Embryonic facial prominence (tissue), 1 donor: ENCODE measurements around the gene DGKQ.
"Not testable (repeated sequence)": the region's sequence is repeated elsewhere in the genome, so short reads cannot be mapped to it uniquely, and the experiment has no call there.

Experiments
- DNase-seq: peaks from one replicate; pipeline ENCODE4 v3.0.0-alpha.2; 2016; ENCODE audit errors: extremely low spot score

DGKQ gene

DNA sequence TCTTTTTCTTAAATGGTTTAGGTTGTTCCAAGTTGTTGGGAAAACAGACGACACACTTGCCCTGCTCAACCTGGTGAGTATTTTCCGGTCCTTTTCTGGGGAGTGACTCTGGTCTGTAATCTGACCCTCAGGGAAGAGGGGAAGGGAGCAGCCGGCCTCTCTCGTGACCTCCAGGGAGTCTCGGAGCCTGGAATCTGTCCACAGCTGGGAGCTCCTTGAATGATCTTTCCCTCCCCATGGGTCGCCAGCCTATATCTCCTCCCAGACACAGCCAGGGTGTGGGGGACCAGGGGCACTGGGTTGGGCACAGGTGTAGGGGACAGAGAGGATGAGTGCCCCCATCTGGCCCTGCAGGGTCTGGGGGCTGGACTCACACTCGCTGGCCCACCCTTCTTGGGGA is 22.2 kb downstream of the DGKQ start:
- no peak for DNase-seq

DNA sequence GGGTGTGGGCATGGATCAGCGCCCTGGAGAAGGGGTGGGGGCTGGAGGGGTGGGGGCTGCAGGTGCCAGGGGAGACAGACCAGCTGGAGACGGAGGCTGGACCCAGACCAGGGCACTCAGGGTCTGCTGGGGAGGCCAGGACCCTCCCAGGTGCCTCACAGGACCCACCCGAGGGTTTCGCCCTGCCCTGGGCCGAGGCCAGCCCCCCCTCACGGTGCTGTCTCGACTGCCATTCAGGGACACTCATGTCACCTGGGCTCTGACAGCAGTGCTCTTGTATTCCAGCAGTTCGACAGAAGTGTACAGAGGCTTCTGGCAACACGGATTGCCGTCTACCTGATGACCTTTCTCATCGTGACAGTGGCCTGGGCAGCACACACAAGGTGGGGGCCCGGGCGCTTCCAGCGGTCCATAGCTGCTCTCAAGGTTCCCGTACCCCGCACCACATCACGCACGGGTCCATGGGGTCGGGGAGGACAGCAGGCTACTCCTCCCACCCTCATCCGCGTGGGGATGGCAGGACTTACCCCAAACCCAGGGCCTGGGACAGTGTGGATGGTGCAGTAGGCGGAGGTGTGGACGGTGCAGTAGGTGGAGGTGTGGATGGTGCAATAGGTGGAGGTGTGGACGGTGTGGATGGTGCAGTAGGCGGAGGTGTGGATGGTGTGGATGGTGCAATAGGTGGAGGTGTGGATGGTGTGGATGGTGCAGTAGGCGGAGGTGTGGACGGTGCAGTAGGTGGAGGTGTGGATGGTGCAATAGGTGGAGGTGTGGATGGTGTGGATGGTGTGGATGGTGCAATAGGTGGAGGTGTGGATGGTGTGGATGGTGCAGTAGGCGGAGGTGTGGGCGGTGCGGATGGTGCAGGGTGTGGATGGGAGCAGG is 23.0 kb downstream of the DGKQ start:
- DNase-seq, result no peak

DNA sequence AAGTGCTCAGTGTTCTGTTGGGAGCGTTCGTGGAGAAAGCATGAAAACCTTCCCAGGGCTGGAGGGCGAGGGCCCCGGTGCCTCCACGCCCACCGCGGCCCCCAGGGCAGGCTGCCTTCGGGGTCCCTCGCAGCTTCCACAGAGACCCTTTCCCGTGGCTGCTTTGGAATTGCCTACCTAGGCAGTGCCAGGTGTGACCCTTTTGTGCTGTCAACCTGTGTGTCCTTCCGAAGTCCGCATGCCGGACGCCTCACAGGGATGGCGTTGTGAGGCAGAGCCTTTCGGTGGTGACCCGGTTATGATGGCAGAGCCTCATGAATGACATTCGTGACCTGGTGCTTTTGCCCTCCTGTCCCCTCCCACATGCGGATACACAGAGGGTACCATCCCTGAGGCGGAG is 23.7 kb downstream of the DGKQ start:
- no peak for DNase-seq

DNA sequence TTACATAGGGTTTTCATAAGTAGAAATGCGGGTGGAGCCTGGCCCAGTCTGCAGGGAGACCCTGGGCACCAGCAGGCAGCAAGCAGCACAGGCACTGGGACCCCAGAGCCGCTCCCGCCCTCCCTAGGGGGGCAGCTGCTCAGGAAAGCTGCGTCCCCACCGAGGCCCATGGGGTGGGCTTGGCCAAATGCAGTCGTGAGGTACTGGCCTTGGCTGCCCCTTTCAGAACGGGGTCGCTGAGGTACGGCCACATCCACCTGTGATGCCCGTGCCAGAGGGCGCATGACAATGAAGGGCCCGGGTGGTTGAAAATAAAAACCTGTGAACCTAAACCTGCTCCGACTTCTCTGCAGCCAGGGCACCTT is 24.5 kb downstream of the DGKQ start:
- no peak for DNase-seq

DNA sequence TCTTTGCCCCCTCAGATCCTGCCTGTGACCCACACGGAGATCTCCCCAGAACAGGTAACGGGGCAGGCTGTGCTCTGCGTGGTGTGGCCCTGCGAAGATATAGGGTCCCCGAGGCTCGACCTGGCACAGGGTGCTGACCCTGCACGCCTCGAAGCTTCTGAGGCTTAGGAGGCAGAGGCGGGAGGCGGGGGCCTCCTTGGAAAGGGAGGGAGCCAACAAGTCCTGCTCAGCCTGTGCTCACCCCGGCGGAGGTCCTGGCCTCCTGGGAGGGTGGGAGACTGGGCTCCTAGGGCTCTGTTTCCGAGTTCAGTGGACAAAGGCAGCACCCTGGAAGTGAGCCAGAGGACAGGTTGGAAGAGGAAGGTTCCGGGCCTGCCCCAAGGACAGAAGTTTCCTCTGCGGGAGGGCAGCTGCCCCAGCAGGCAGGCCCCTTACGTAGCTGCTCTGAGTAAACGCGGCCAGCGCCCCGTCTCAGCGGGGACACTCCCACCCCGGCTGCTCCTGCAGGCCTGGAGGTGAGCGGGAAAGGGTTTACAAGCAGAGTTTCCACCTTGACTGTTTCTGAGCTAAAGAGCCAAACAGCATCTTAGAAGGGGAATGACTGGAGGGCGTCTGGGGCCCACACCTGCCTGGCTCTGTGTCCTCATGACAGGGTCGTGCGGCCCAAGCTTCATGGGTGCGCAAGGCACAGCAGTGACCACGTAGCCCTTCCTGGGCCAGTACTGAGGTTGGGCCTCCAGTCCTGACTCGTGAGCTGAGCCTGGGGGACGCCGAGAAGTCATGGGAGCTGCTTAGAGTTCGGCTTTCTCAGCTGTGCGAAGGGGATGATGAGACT is 25.1 kb downstream of the DGKQ start:
- DNase-seq, result no peak

DNA sequence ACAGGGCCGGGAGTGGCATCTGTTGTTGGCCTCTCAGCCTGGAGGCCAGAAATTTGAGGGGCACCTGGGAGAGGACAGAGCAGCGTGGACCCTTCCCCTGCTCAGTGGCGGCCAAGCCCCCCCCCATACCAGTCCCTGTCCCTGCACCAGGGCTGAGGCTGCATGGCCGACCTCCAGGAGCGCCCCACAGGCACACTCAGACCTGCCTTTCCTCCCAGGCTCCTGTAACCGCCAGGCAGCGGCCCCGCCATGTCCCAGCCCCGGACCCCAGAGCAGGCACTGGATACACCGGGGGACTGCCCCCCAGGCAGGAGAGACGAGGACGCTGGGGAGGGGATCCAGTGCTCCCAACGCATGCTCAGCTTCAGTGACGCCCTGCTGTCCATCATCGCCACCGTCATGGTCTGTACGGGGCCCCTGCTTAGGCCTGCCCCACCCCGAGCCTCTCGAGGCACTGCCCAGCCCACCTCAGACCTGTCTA is 25.8 kb downstream of the DGKQ start:
- no peak for DNase-seq

DNA sequence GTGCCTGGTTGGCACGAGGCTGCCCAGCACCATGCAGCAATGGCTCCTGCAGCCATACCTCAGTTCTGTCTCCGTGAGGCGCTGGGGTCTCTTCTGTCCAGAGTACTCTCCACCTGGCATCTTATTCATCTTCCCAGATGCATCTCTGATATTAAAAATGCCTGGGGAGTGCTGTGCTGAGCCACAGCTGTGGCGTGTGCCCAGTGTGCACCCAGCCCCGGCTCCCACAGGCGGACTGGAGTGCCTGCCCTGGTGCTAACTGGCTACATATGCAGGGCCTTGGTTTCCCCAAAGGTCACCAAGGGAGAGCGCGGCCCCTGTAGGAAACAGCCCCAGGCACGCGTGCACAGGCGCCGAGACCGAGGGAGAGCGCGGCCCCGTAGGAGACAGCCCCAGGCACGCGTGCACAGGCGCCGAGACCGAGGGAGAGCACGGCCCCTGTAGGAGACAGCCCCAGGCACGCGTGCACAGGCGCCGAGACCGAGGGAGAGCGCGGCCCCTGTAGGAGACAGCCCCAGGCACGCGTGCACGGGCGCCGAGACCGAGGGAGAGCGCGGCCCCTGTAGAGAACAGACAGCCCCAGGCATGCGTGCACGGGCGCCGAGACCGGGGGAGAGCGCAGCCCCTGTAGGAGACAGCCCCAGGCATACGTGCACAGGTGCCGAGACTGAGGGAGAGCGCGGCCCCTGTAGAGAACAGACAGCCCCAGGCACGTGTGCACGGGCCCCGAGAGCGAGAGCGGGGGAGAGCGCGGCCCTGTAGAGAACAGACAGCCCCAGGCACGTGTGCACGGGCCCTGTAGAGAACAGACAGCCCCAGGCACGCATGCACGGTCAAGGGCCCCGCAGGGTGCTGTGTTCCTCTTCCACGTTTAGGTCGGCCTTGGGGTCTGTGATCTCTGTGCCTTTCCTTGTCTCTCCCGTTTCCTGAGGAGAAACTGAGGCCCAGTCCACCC is 26.6 kb downstream of the DGKQ start:
- no peak for DNase-seq

DNA sequence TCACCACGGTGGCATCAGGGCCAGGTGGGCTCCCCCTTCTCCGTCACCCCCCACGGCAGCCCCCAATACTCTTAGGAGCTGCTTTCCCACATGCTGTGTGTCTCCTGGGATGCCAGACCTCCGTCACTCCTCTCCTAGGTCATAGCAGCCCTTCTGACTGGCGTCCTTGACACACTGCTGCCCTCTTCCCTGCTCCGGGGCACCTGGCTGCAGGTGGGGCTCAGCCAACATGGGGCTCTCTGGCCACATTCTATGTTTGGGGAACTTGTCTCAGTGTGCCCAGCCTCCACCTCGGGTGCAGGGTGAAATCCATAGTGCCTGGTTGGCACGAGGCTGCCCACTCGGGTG is 27.3 kb downstream of the DGKQ start:
- DNase-seq, result no peak

DNA sequence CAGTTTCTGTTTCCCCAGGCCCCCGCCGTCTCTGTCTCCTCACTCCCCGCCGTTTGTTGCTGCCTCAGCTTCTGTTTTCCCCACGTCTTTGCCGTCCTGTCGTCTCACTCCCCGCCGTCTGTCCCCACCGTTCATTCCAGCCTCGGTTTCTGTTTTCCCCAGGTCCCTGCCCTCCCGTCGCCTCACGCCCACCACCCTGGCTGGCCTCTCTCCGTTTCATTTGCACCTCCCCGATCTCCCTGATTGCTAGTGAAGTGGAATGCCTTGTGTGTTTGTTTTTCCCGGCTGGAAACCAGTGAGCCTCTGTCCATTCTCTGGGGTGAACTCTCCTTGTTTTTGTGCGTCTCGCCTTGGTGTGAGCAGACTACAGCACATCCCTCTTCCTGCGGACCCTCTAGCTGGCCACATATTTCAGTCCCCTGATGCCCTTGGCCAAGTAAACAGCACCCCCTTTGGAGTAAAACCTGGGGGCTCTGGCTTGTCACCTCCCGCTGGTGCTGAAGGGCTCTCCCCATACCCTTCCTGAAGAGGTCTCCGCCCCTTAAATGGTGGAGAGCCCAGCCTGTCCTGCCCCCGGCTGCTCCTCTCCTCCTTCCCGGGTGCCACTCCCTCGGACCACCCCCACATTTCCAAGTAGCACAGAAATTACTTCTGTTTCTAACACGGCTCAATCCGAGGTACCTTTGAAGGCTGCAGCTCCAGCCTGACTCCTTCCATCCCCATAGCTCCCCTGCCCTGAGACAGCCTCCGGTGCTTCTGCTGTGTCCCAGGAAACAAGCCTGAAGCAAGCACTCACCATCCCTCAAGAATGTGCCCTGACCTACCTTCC is 27.9 kb downstream of the DGKQ start:
- DNase-seq, result no peak

DNA sequence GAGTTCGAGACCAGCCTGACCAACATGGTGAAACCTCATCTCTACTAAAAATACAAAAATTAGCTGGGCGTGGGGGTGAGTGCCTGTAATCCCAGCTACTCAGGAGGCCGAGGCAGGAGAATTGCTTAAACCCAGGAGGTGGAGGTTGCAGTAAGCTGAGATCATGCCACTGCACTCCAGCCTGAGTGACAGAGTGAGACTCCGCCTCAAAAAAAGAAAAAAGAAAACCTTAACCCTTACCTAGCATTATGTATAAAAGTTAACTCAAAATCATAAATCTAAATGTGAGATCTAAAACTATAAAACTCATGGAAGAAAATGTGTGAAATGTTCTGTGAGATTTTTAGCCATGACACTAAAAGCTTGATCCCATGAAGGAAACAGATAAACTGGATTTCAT is 33.9 kb downstream of the DGKQ start:
- not testable (repeated sequence) for DNase-seq

DNA sequence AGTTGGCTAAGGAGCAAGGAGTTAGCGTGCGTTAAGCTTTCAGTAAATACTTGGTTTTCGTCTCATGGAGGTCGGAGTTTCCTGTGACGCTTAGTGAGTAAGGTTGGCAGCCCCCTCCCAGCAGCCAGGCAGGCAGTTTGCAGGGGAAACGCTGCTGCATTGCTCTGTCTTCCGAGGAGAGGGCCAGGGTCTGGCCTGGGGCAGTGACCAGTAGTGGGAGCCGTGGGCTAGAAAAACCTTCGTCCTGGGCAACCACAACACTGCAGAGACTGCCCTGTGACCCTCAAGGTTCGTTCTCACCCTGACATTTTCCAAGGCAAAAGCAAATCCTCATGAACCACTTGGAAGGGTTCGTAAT is 40.7 kb downstream of the DGKQ start:
- no peak for DNase-seq

DNA sequence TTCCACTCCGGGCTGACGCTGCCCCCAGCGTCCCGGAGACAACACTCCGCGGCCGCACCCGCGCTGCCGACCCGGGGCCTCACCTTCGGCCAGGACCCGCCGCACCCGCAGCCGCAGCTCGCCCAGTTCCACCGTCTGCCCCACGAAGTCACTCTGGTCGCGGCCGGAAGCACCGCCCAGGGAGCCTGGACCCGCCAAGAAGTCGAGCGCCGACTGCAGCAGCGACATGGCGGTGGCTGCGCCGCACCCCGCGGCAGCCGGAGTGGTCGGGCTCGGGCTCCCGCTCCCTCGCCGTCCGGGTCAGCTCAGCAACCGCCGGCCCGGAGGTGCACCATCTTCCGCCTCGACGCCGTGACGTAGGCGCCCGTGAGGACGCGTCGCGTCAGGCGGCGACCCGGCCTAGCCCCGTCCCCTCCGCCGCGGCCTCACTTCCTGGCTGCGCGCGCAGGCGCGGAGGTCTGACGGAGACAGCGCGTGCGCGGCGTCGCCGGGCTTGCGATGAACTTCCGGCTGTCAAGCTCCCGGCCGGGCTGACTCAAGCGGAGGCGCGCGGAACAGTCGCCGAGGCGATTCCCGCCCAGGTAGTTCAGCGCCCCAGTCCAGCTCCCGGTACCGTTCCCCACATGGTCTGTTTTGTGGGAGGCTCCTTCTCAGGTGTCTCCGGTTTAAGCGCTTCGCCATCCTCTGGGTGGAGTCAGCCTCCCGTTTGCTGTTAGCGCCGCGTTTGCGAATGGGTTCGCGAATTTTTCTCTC is 41.2 kb downstream of the DGKQ start, which contains the start of the genes GAK and TMEM175:
Gene GAK (minus strand): TSS at position 357 of the 753 bp plus-strand sequence. CDS start 129 bp downstream, at position 228.
Gene TMEM175 (plus strand): TSS at position 501 of the 753 bp plus-strand sequence. CDS start 15,280 bp downstream, outside the sequence.
- peak; percentile 88 for DNase-seq

DNA sequence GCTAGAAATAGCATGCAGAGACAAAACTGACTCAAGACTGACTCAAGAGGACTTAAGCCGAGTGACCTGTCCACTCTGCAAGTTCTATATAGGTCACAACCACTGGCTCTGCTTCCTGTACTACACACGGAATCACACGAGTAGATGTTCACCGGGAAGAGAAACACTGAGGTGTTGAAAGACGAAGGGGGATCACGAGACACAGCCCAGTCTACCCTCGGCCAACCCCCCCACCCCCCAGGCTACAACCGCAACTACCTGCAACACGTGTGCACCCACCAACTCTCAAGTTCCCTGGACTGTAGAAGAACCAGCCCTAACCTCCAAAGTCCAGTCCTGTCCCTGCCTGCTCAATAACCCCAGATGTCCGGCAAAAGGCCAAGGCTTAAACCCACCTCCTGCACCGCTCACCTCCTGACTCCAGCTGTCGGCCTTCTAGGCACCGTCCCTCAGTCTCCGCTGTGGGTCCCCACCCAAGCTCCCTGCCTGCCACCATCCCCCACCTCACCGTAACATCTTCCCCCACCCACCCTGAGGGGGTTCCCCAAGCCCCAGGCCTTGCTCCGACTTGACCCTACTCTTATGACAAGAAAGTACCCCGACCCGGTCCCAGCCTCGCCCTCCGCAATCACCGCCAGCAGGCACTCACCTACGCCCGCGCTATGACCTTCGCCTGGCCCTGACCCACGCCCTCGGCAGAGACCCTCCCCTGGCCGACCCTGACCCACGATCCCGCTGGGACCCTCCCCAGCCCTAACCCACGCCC is 42.0 kb downstream of the DGKQ start:
- no peak for DNase-seq

DNA sequence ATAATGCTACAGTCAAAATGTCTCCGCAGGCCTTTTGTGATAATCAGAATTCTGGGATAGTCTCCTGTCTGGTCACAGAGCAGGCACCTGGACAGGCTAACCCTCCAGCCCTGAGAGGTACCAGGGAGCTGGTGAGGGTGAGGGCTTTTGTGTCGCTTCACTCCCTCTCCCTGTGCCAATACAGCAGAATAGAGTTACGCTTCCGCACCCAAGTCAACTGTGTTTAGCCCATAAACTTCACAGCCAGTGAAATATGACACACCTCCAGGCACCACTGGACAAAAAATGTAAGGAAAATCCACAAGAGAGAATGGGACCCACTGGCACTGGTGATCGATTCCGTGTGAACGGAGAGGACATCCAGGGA is 42.6 kb downstream of the DGKQ start:
- no peak for DNase-seq

DNA sequence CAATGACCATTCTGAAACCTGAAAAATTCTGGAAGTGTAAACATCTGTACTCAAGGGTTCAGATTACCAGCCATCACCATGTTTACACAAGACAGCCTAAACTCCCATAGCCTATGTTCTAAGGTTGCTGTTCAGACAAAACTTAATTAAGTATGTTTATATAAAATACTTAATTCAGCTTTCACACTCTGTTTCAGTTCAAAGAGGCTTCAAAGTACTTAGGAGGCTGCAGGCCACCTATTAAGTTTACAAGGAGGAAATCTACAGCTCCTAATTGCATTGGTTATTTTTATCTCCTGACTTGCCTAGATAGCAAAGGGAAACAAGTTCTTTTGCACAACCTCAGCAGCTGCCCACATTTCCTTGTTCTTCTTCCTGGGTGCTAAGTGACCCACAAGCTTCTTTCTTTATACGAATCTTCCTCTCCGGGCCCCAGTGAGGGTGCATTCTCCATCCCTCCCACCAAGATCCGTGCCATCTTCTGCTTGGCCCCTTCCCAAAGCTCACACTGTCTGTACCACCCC is 43.3 kb downstream of the DGKQ start:
- no peak for DNase-seq

DNA sequence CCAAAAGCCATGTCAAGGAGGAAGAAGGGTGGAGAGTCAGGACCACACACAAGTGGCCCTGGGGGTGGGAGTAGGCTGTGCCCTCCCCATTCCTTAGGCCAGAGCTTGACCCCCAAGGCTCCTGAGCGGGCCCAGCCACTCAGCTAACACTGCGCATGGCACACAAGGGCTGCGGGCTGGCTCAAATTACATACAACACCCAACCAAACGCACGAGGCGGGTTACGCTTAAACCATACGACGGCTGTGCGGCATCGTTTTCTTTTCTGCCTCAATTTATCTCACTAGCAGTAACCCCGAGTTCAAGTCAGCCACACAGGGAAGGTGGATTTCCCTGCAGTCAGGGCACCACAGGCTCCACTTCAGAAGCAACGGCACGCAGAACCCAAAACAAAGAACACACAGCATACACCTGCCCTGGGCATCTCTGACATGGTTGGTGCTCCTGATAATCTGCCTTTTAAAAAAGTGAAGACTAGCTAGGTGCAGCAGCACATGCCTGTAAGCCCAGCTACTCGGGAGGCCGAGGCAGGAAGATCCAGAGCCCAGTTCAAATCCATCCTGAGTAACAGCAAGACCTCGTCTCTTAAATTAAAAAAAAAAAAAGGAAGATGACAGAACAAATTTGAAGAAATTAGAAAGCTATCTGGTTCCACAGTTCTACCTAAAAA is 44.1 kb downstream of the DGKQ start:
- DNase-seq, result no peak

DNA sequence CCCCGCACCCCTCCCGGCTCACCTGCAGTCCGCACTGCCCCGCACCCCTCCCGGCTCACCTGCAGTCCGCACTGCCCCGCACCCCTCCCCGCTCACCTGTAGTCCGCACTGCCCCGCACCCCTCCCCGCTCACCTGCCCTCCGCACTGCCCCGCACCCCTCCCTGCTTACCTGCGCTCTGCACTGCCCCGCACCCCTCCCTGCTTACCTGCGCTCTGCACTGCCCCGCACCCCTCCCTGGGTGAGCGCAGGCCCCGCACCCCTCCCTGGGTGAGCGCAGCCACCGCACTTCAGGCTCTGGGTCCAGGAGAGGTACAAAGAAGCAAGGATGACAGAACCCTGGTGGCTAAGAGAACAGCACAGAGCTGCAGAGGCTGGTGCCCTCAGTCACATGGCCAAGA is 45.8 kb downstream of the DGKQ start:
- not testable (repeated sequence) for DNase-seq

DNA sequence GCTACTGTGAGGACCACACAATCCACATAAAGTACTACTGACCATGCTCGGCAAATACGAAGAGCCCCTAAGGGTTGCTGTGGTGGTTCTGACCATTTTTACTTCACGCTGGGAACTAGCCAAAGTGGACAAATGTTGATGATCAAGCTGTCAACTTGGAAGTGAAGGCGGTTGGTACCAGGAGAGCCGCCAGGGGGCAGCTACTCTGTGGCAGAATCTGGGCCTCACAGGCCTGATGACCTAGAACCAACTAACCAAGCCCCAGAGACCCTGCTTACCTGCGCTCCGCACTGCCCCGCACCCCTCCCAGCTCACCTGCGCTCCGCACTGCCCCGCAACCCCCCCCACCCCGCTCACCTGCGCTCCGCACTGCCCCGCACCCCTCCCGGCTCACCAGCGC is 46.8 kb downstream of the DGKQ start:
- no peak for DNase-seq
